ENCODE data around the gene NSD2. TPM values are rescaled to one million over a fixed set of nuclear protein-coding genes. Genes with fewer than 3 reads are reported as not detected.
"Not testable (repeated sequence)": the region's sequence is repeated elsewhere in the genome, so short reads cannot be mapped to it uniquely, and the experiment has no call there.

The NSD2 gene
- total RNA-seq, 1 experiment from 2014 or later: 109 TPM

- Mint-ChIP-seq H3K9me3 (ENCODE audit: unreplicated experiment) (peaks cover 27% of the 10 kb centered on the region), H3K4me3 (ENCODE audit: unreplicated experiment) (no peak overlapping the region), H3K36me3 (ENCODE audit: insufficient read depth, unreplicated experiment) (peaks cover 27% of the 10 kb centered on the region), H3K4me1 (ENCODE audit: insufficient read depth, unreplicated experiment) (peaks cover 6% of the 10 kb centered on the region), H3K27ac (ENCODE audit: low read depth, unreplicated experiment) (no peak overlapping the region), H3K27me3 (ENCODE audit: insufficient read depth, unreplicated experiment) (no peaks in the 10 kb centered on the region)
- DNase-seq (ENCODE audit: unreplicated experiment): no peak
- POLR2A ChIA-PET: interaction anchor here (0.7 to 2.0 kb wide), 4 partner anchors 10 to 56 kb away, joined by 4 to 7 read pairs (median 5); partner anchors contain the start of gene NELFA
- intact Hi-C loops (cut with micrococcal nuclease): no loop called here
- TF ChIP-seq CTCF (IDR thresholded peaks at IDR 0.05; ENCODE audit: unreplicated experiment): no peak
- BruUV-seq (replicated peaks): no TSS peak
- CTCF ChIA-PET: interaction anchor here (0.6 to 0.7 kb wide), 2 partner anchors 48 to 190 kb away, joined by 3 to 7 read pairs; no protein-coding TSS in a partner anchor
These were observed 125.8 kb downstream of the NSD2 start for GRCh38 chr4:1996866-1997611.

- H3K36me3 Mint-ChIP-seq (ENCODE audit: insufficient read depth, unreplicated experiment): peaks cover 34% of the 10 kb centered on the region
- H3K4me3 Mint-ChIP-seq (ENCODE audit: unreplicated experiment): no peak overlapping the region
- no peaks in the 10 kb centered on the region for H3K27me3 Mint-ChIP-seq (ENCODE audit: insufficient read depth, unreplicated experiment)
- CTCF ChIA-PET: no interaction called here
- no peak for TF ChIP-seq CTCF (IDR thresholded peaks at IDR 0.05; ENCODE audit: unreplicated experiment)
- no peak for DNase-seq (ENCODE audit: unreplicated experiment)
- peaks cover 27% of the 10 kb centered on the region for H3K9me3 Mint-ChIP-seq (ENCODE audit: unreplicated experiment)
- POLR2A ChIA-PET: no interaction called here
- H3K4me1 Mint-ChIP-seq (ENCODE audit: insufficient read depth, unreplicated experiment): peaks cover 6% of the 10 kb centered on the region
- intact Hi-C loops (cut with micrococcal nuclease): no loop called here
- no TSS peak for BruUV-seq (replicated peaks)
- H3K27ac Mint-ChIP-seq (ENCODE audit: low read depth, unreplicated experiment): no peak overlapping the region
These were observed 126.5 kb downstream of the NSD2 start for GRCh38 chr4:1997712-1998111.

GRCh38 chr4:1998296-1998695 is 127.1 kb downstream of the NSD2 start:
- DNase-seq (ENCODE audit: unreplicated experiment): no peak

GRCh38 chr4:1999308-1999707 is 128.1 kb downstream of the NSD2 start:
- BruUV-seq (replicated peaks); intact Hi-C loops (cut with micrococcal nuclease); H3K4me3 Mint-ChIP-seq (ENCODE audit: unreplicated experiment); H3K27ac Mint-ChIP-seq (ENCODE audit: low read depth, unreplicated experiment); H3K4me1 Mint-ChIP-seq (ENCODE audit: insufficient read depth, unreplicated experiment); DNase-seq (ENCODE audit: unreplicated experiment); CTCF ChIA-PET; H3K27me3 Mint-ChIP-seq (ENCODE audit: insufficient read depth, unreplicated experiment): not testable (repeated sequence)
- peaks cover 36% of the 10 kb centered on the region for H3K36me3 Mint-ChIP-seq (ENCODE audit: insufficient read depth, unreplicated experiment)
- peaks cover 27% of the 10 kb centered on the region for H3K9me3 Mint-ChIP-seq (ENCODE audit: unreplicated experiment)
- POLR2A ChIA-PET: interaction anchor here (2.8 kb wide), 1 partner anchor 10 kb away, joined by 10 read pairs; the partner anchor contains the start of gene NELFA

More at GRCh38 chr4:1998296-1998695, 127.1 kb downstream of the NSD2 start:
- Mint-ChIP-seq H3K27me3 (ENCODE audit: insufficient read depth, unreplicated experiment) (no peaks in the 10 kb centered on the region), H3K4me3 (ENCODE audit: unreplicated experiment) (no peak overlapping the region), H3K9me3 (ENCODE audit: unreplicated experiment) (peaks cover 27% of the 10 kb centered on the region), H3K27ac (ENCODE audit: low read depth, unreplicated experiment) (no peak overlapping the region), H3K36me3 (ENCODE audit: insufficient read depth, unreplicated experiment) (peaks cover 35% of the 10 kb centered on the region), H3K4me1 (ENCODE audit: insufficient read depth, unreplicated experiment) (peaks cover 6% of the 10 kb centered on the region)
- TF ChIP-seq CTCF (IDR thresholded peaks at IDR 0.05; ENCODE audit: unreplicated experiment): no peak
- intact Hi-C loops (cut with micrococcal nuclease): no loop called here
- no TSS peak for BruUV-seq (replicated peaks)
- ChIA-PET POLR2A (no interaction called here), CTCF (no interaction called here)

- intact Hi-C loops (cut with micrococcal nuclease); DNase-seq (ENCODE audit: unreplicated experiment); H3K27ac Mint-ChIP-seq (ENCODE audit: low read depth, unreplicated experiment); BruUV-seq (replicated peaks); POLR2A ChIA-PET; CTCF ChIA-PET; H3K27me3 Mint-ChIP-seq (ENCODE audit: insufficient read depth, unreplicated experiment); H3K4me3 Mint-ChIP-seq (ENCODE audit: unreplicated experiment): not testable (repeated sequence)
- Mint-ChIP-seq H3K9me3 (ENCODE audit: unreplicated experiment) (peaks cover 20% of the 10 kb centered on the region), H3K36me3 (ENCODE audit: insufficient read depth, unreplicated experiment) (peaks cover 35% of the 10 kb centered on the region), H3K4me1 (ENCODE audit: insufficient read depth, unreplicated experiment) (peaks cover 16% of the 10 kb centered on the region)
These were observed 132.2 kb downstream of the NSD2 start for GRCh38 chr4:2003361-2003760.
